ENCODE measurements around the gene NR2C2AP.

The NR2C2AP gene

GRCh38 chr19:19155495-19156219 lies 47.6 kb downstream of the NR2C2AP start:
- H3K27ac ChIP-seq = no peak overlapping the region
- TF ChIP-seq CTCF (conservative IDR thresholded peaks at IDR 0.05) = no peak
- TF ChIP-seq ZFX (IDR thresholded peaks at IDR 0.05) = no peak

GRCh38 chr19:19154768-19155494 lies 48.3 kb downstream of the NR2C2AP start:
- no peak overlapping the region for H3K27ac ChIP-seq
- no peak for TF ChIP-seq ZFX (IDR thresholded peaks at IDR 0.05)
- TF ChIP-seq CTCF (conservative IDR thresholded peaks at IDR 0.05) = no peak

GRCh38 chr19:19152668-19153384 lies 50.4 kb downstream of the NR2C2AP start:
- H3K27ac ChIP-seq = no peak overlapping the region
- no peak for TF ChIP-seq ZFX (IDR thresholded peaks at IDR 0.05)
- no peak for TF ChIP-seq CTCF (conservative IDR thresholded peaks at IDR 0.05)

- TF ChIP-seq ZFX (IDR thresholded peaks at IDR 0.05) (no peak), CTCF (conservative IDR thresholded peaks at IDR 0.05) (no peak)
- no peak overlapping the region for H3K27ac ChIP-seq
Measured at GRCh38 chr19:19151418-19151817, 51.8 kb downstream of the NR2C2AP start.
